H9 (cell line): ENCODE results near the gene HEG1. TPM values are rescaled to one million over a fixed set of nuclear protein-coding genes. Genes with fewer than 3 reads are reported as not detected.

ENCODE experiments used
- DNase-seq: peaks from one replicate; pipeline ENCODE4 v3.0.0-alpha.2; 2017
- H2AFZ ChIP-seq: one replicate; pipeline ENCODE4 v1.6.1; 2013; ENCODE audit warnings: mild to moderate bottlenecking, low read length, control low read depth, moderate library complexity
- H2AK5ac ChIP-seq: 2 replicates; pipeline ENCODE4 v1.6.1; 2013; ENCODE audit warnings: low read length, control low read depth, mixed read lengths; ENCODE audit not compliant: insufficient read length
- H2BK120ac ChIP-seq: one replicate; pipeline ENCODE4 v1.6.1; 2013; ENCODE audit warnings: low read depth, mild to moderate bottlenecking, low read length, control low read depth, inconsistent platforms; ENCODE audit not compliant: poor library complexity, severe bottlenecking
- H2BK12ac ChIP-seq: 2 replicates; pipeline ENCODE4 v1.6.1; 2013; ENCODE audit warnings: low read length, control low read depth, mixed read lengths, low read depth; ENCODE audit not compliant: insufficient read length
- H2BK15ac ChIP-seq: 2 replicates; pipeline ENCODE4 v1.6.1; 2013; ENCODE audit warnings: low read depth, low read length, control low read depth
- H2BK20ac ChIP-seq: one replicate; pipeline ENCODE4 v1.6.1; 2013; ENCODE audit warnings: low read depth, mild to moderate bottlenecking, low read length, control low read depth, inconsistent platforms; ENCODE audit not compliant: poor library complexity, severe bottlenecking
- H2BK5ac ChIP-seq: 2 replicates; pipeline ENCODE4 v1.6.1; 2013; ENCODE audit warnings: low read length, control low read depth, mixed read lengths; ENCODE audit not compliant: insufficient read length
- H3K14ac ChIP-seq: 2 replicates; pipeline ENCODE4 v1.6.1; 2013; ENCODE audit warnings: low read length, control low read depth; ENCODE audit not compliant: insufficient read depth
- H3K18ac ChIP-seq: 2 replicates; pipeline ENCODE4 v1.6.1; 2013; ENCODE audit warnings: low read depth, mild to moderate bottlenecking, mixed read lengths, low read length, control low read depth; ENCODE audit not compliant: insufficient read length
- H3K23ac ChIP-seq: 2 replicates; pipeline ENCODE4 v1.6.1; 2013; ENCODE audit warnings: low read length, control low read depth, mixed read lengths, low read depth; ENCODE audit not compliant: insufficient read length
- H3K23me2 ChIP-seq: 2 replicates; pipeline ENCODE4 v1.6.1; 2013; ENCODE audit warnings: low read depth, mild to moderate bottlenecking, mixed read lengths, low read length, control low read depth; ENCODE audit not compliant: insufficient read length, poor library complexity, severe bottlenecking
- H3K27ac ChIP-seq: 2 replicates; pipeline ENCODE4 v1.5.1; 2013; ENCODE audit warnings: low read length, control low read depth, mixed read lengths, low read depth; ENCODE audit not compliant: insufficient read length
- H3K27me3 ChIP-seq: 2 replicates; pipeline ENCODE4 v1.6.1; 2013; ENCODE audit warnings: low read length, control low read depth, inconsistent platforms; ENCODE audit not compliant: insufficient read depth
- H3K4ac ChIP-seq: 2 replicates; pipeline ENCODE4 v1.6.1; 2013; ENCODE audit warnings: low read depth, mild to moderate bottlenecking, control low read depth, inconsistent platforms, low read length, moderate library complexity
- H3K4me1 ChIP-seq: 2 replicates; pipeline ENCODE4 v1.6.1; 2013; ENCODE audit warnings: low read length, control low read depth, inconsistent platforms; ENCODE audit not compliant: insufficient read depth
- H3K4me2 ChIP-seq: 2 replicates; pipeline ENCODE4 v1.6.1; 2013; ENCODE audit warnings: low read length, control low read depth, mixed read lengths; ENCODE audit not compliant: insufficient read length, insufficient read depth
- H3K56ac ChIP-seq: 2 replicates; pipeline ENCODE4 v1.6.1; 2013; ENCODE audit warnings: low read depth, mild to moderate bottlenecking, mixed read lengths, low read length, control low read depth; ENCODE audit not compliant: insufficient read length
- H3K79me1 ChIP-seq: 2 replicates; pipeline ENCODE4 v1.6.1; 2013; ENCODE audit warnings: low read depth, mild to moderate bottlenecking, moderate library complexity, low read length, control low read depth, inconsistent platforms; ENCODE audit not compliant: insufficient read depth, poor library complexity, severe bottlenecking
- H3K79me2 ChIP-seq: 2 replicates; pipeline ENCODE4 v1.6.1; 2013; ENCODE audit warnings: low read length, control low read depth, inconsistent platforms; ENCODE audit not compliant: insufficient read depth
- H3K9ac ChIP-seq: 2 replicates; pipeline ENCODE4 v1.6.1; 2013; ENCODE audit warnings: low read length, control low read depth, mixed read lengths; ENCODE audit not compliant: insufficient read length; ENCODE audit errors: extremely low read depth
- H3K9me3 ChIP-seq: one replicate; pipeline ENCODE4 v1.6.1; 2013; ENCODE audit warnings: low read depth, low read length, inconsistent platforms; ENCODE audit not compliant: control insufficient read depth
- H3T11ph ChIP-seq: one replicate; pipeline ENCODE4 v1.6.1; 2013; ENCODE audit warnings: mild to moderate bottlenecking, low read length, control low read depth, inconsistent platforms
- H4K20me1 ChIP-seq: one replicate; pipeline ENCODE4 v1.6.1; 2013; ENCODE audit not compliant: control insufficient read depth, insufficient read length, insufficient read depth
- H4K5ac ChIP-seq: 2 replicates; pipeline ENCODE4 v1.6.1; 2013; ENCODE audit warnings: low read depth, mild to moderate bottlenecking, mixed read lengths, low read length, control low read depth; ENCODE audit not compliant: insufficient read length
- H4K8ac ChIP-seq: replicated peaks from 2 replicates; pipeline ENCODE4 v1.6.1; 2013; ENCODE audit warnings: low read length, control low read depth, mixed read lengths, low read depth; ENCODE audit not compliant: insufficient read length
- H4K91ac ChIP-seq: 2 replicates; pipeline ENCODE4 v1.6.1; 2013; ENCODE audit warnings: low read depth, mild to moderate bottlenecking, moderate library complexity, mixed read lengths, low read length, control low read depth; ENCODE audit not compliant: insufficient read length
- H3K27ac Mint-ChIP-seq, 3 experiments: 2 replicates in 2 of 3; 3 replicates in 1 of 3; pipeline ENCODE4 v1.8.0; 2020 to 2021; ENCODE audit warnings: mixed read lengths in 3 of 3, mild to moderate bottlenecking in 1 of 3, moderate library complexity in 1 of 3
- H3K27me3 Mint-ChIP-seq: 2 replicates; pipeline ENCODE4 v1.8.0; 2021; ENCODE audit warnings: low read depth, mild to moderate bottlenecking, moderate library complexity, mixed read lengths
- H3K36me3 Mint-ChIP-seq, 3 experiments: 2 replicates in 2 of 3; 3 replicates in 1 of 3; pipeline ENCODE4 v1.8.0; 2020 to 2021; ENCODE audit warnings: low read depth in 3 of 3, mixed read lengths in 3 of 3; ENCODE audit not compliant: insufficient read depth in 1 of 3
- H3K4me1 Mint-ChIP-seq, 2 experiments: 2 replicates each; pipeline ENCODE4 v1.8.0; 2020; ENCODE audit warnings: mixed read lengths in 2 of 2
- H3K4me3 Mint-ChIP-seq, 2 experiments: 2 replicates in 1 of 2; 3 replicates in 1 of 2; pipeline ENCODE4 v1.8.0; 2020 to 2021; ENCODE audit warnings: mild to moderate bottlenecking in 2 of 2, mixed read lengths in 2 of 2, moderate library complexity in 1 of 2
- H3K9me3 Mint-ChIP-seq, 2 experiments: 2 replicates in 1 of 2; 3 replicates in 1 of 2; pipeline ENCODE4 v1.8.0; 2020; ENCODE audit warnings: mild to moderate bottlenecking in 2 of 2, mixed read lengths in 2 of 2, moderate library complexity in 1 of 2
- CTCF ChIP-seq: fragments of 200-600 bp; sonication (generic); conservative IDR thresholded peaks from 3 replicates; pipeline ENCODE4 v1.8.0; 2021; ENCODE audit warnings: antibody characterized with exemption, mild to moderate bottlenecking
- WGBS: extraction: QIAGEN DNeasy Blood & Tissue Kit; methylation state at CpG from one replicate; pipeline ENCODE4 v1.1.7; 2013; ENCODE audit warnings: missing lambda C conversion rate, low lambda C conversion rate, mixed read lengths; ENCODE audit not compliant: insufficient read length; ENCODE audit errors: extremely low coverage; 5-methylcytosine and 5-hydroxymethylcytosine counted together
- total RNA-seq: library from RNA; stranded (reverse); gene quantifications from 2 replicates; pipeline ENCODE4 v1.2.1, GENCODE V29; 2021

HEG1 gene
- total RNA-seq, 1 experiment from 2014 or later, result 10.3 TPM

GRCh38 chr3:124962403-124962940 is 93.3 kb downstream of the HEG1 start:
- Histone ChIP-seq H4K20me1 (no peaks in the 10 kb centered on the region), H3K79me1 (no peaks in the 10 kb centered on the region), H3K18ac (no peak overlapping the region), H2AK5ac (no peak overlapping the region), H2AFZ (no peak overlapping the region), H3K4me1 (no peaks in the 10 kb centered on the region), H4K5ac (no peak overlapping the region), H3K79me2 (no peaks in the 10 kb centered on the region), H2BK120ac (no peak overlapping the region), H3K27me3 (no peaks in the 10 kb centered on the region), H4K91ac (no peak overlapping the region), H2BK15ac (no peak overlapping the region), H3K14ac (no peak overlapping the region), H3K23ac (no peak overlapping the region), H3K27ac (no peak overlapping the region), H2BK20ac (no peak overlapping the region), H4K8ac (no peak overlapping the region), H3K4me2 (no peak overlapping the region), H2BK12ac (no peak overlapping the region), H3T11ph (no peak overlapping the region), H3K9me3 (no peaks in the 10 kb centered on the region), H3K4ac (no peak overlapping the region), H3K9ac (no peak overlapping the region), H2BK5ac (no peak overlapping the region), H3K56ac (no peak overlapping the region), H3K23me2 (no peaks in the 10 kb centered on the region)
- Mint-ChIP-seq H3K27me3 (no peaks in the 10 kb centered on the region), H3K4me1 (0 out of 4 replicates have a peak, but pooled peaks cover 0 to 6% of the 10 kb centered on the region in 2 experiments), H3K27ac (no peak overlapping the region), H3K9me3 (no peaks in the 10 kb centered on the region), H3K36me3 (no peaks in the 10 kb centered on the region), H3K4me3 (no peak overlapping the region)
- TF ChIP-seq CTCF, result no peak
- DNase-seq, result no peak
- WGBS, result no CpG with 5 or more reads among the region's 2 CpGs
